Mesothelial cell of epicardium (in vitro differentiated cells): ENCODE measurements around the gene RSKR. TPM values are rescaled to one million over a fixed set of nuclear protein-coding genes. Genes with fewer than 3 reads are reported as not detected.
"Not testable (repeated sequence)": the region's sequence is repeated elsewhere in the genome, so short reads cannot be mapped to it uniquely, and the experiment has no call there.

ENCODE experiments used
- DNase-seq, 2 experiments: peaks; one replicate each; pipeline ENCODE4 v3.0.0; 2021; ENCODE audit warnings: low spot score in 2 of 2; ENCODE audit not compliant: unreplicated experiment in 2 of 2
- H3K27ac Mint-ChIP-seq: 2 replicates; pipeline ENCODE4 v1.8.0; 2021; ENCODE audit warnings: mixed read lengths
- H3K27me3 Mint-ChIP-seq: 2 replicates; pipeline ENCODE4 v1.8.0; 2021; ENCODE audit warnings: low read depth, mixed read lengths
- H3K36me3 Mint-ChIP-seq: 2 replicates; pipeline ENCODE4 v1.8.0; 2021; ENCODE audit warnings: mixed read lengths
- H3K4me1 Mint-ChIP-seq: 2 replicates; pipeline ENCODE4 v1.8.0; 2021; ENCODE audit warnings: mixed read lengths
- H3K4me3 Mint-ChIP-seq: 2 replicates; pipeline ENCODE4 v1.8.0; 2021; ENCODE audit warnings: mild to moderate bottlenecking, moderate library complexity, mixed read lengths
- H3K9me3 Mint-ChIP-seq: 2 replicates; pipeline ENCODE4 v1.8.0; 2021; ENCODE audit warnings: mixed read lengths
- CTCF ChIP-seq: fragments of 200-600 bp; sonication (generic); IDR thresholded peaks from one replicate; pipeline ENCODE4 v1.5.0; 2021; ENCODE audit warnings: antibody characterized with exemption; ENCODE audit not compliant: unreplicated experiment
- total RNA-seq: library from RNA; stranded (reverse); gene quantifications from 3 replicates; pipeline ENCODE4 v1.2.1, GENCODE V29; 2021

Gene RSKR
- total RNA-seq, 1 donor from 2014 or later, result 31.3 TPM

- TF ChIP-seq CTCF, result no peak
- DNase-seq, result no peak
These were observed 35.5 kb downstream of the RSKR start for GRCh38 chr17:28578246-28579195.

GRCh38 chr17:28577466-28577824, 36.5 kb downstream of the RSKR start:
- no peaks in the 10 kb centered on the region for H3K9me3 Mint-ChIP-seq
- peaks cover 8% of the 10 kb centered on the region for H3K4me1 Mint-ChIP-seq
- no peak for TF ChIP-seq CTCF
- peak overlapping the region; percentile 67 for H3K4me3 Mint-ChIP-seq
- no peak for DNase-seq
- peaks cover 5% of the 10 kb centered on the region for H3K36me3 Mint-ChIP-seq
- no peaks in the 10 kb centered on the region for H3K27me3 Mint-ChIP-seq
- no peak overlapping the region for H3K27ac Mint-ChIP-seq

More at GRCh38 chr17:28578246-28579195, 35.5 kb downstream of the RSKR start:
- peaks cover 8% of the 10 kb centered on the region for H3K4me1 Mint-ChIP-seq
- H3K27ac Mint-ChIP-seq, result no peak overlapping the region
- no peak overlapping the region for H3K4me3 Mint-ChIP-seq
- no peaks in the 10 kb centered on the region for H3K27me3 Mint-ChIP-seq
- peaks cover 5% of the 10 kb centered on the region for H3K36me3 Mint-ChIP-seq
- no peaks in the 10 kb centered on the region for H3K9me3 Mint-ChIP-seq

DNA sequence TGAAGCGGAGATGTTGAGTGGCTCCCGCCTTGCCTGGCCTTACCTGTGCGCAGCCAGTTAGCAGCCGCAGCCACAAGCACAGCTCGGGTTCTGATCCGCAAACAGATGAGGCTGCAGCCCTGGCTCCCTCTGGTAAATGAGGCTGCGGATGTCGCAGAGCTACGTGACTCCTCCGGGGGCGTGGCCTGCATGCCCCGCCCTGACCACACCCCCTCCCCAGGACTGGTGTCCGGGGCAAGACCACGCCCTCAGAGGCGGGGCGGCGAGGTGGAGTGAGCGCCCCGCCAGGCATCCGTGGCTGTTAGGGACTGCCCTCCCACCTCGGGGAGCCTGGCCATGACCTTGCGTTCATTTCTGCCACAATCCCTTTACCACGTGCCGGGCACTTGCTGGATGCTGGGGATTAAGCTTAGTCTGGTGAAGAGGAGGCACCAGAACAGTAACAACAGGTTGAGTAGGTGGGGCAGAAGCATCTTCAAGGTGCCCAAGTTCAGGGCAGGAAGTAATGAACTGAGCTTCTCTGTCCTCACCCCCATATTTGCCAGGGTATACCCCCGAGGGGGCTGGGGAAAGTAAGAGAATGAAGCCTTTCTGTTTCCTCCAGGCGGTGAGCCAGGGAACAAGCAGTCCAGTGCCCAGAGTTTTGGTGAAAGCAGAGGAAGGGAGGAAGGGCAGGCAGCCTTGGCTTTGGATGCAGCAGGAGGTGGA, 37.1 kb downstream of the RSKR start, which contains the start of gene ALDOC:
Gene ALDOC (minus strand): TSS at position 138 of the 708 bp plus-strand sequence. CDS start 1,363 bp downstream, outside the sequence.
- TF ChIP-seq CTCF, result no peak
- Mint-ChIP-seq H3K4me3 (peak within 1 kb of the TSS; percentile 67), H3K36me3 (peaks cover 5% of the 10 kb centered on the region), H3K27ac (peak within 1 kb of the TSS; percentile 47), H3K9me3 (no peaks in the 10 kb centered on the region), H3K27me3 (no peaks in the 10 kb centered on the region), H3K4me1 (peaks cover 12% of the 10 kb centered on the region)
- DNase-seq, result peak; percentile 88 to 91

DNA sequence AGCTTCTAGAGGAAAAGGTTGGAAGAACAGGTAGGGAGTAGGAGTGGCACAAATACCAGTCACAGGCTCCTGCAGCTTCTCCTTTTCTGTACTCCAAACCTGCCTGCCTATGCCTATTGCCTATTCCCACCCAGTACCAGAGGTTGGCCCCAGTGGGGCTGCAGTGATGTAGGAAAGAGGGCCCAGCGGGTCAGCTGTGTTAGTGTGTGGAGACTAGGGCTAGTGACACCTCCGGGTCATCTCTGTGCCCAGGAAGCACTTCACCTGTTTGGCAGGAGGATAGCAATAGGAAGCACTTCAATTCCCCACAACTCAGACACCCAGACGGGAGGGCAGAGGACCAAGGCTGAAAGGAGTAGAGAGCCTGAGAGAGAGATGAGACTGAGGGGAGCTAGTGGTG, 38.0 kb downstream of the RSKR start:
- not testable (repeated sequence) for H3K36me3 Mint-ChIP-seq, DNase-seq, H3K9me3 Mint-ChIP-seq, H3K27me3 Mint-ChIP-seq, H3K27ac Mint-ChIP-seq
- H3K4me3 Mint-ChIP-seq, result peak overlapping the region; percentile 67
- peaks cover 16% of the 10 kb centered on the region for H3K4me1 Mint-ChIP-seq

GRCh38 chr17:28575126-28575795, 38.7 kb downstream of the RSKR start:
- no peaks in the 10 kb centered on the region for H3K9me3 Mint-ChIP-seq
- H3K27me3 Mint-ChIP-seq, result no peaks in the 10 kb centered on the region
- H3K4me1 Mint-ChIP-seq, result peaks cover 21% of the 10 kb centered on the region
- no peak overlapping the region for H3K4me3 Mint-ChIP-seq
- H3K36me3 Mint-ChIP-seq, result peaks cover 5% of the 10 kb centered on the region
- TF ChIP-seq CTCF, result no peak
- DNase-seq, result no peak
- H3K27ac Mint-ChIP-seq, result no peak overlapping the region
